MV-4-11 (cell line): ENCODE results near the gene DYNLT1.
"Not testable (repeated sequence)": the region's sequence is repeated elsewhere in the genome, so short reads cannot be mapped to it uniquely, and the experiment has no call there.

Experiments
- DNase-seq: peaks from one replicate; lab custom pipeline; 2025; lab: John Stamatoyannopoulos, UW

The DYNLT1 gene

DNA sequence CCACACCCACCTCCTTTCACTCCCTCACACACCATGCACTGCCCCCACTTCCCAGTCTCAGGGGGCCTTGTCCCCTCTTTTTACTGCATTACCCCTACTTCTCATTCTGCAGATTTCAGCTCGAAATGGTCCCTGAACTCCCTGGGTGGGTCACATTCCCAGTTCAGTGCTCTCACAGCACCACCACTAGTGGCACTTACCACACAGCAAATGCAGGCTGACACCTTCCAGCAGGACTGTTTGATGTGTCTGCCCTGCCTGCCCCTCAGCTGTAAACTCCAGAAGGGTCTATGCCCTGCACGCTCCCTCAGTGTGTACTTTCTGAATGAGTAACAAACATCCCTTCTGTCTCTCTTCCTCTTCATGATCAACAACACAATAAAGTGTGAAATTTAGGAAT lies 4.0 kb downstream of the DYNLT1 start:
- no peak for DNase-seq

DNA sequence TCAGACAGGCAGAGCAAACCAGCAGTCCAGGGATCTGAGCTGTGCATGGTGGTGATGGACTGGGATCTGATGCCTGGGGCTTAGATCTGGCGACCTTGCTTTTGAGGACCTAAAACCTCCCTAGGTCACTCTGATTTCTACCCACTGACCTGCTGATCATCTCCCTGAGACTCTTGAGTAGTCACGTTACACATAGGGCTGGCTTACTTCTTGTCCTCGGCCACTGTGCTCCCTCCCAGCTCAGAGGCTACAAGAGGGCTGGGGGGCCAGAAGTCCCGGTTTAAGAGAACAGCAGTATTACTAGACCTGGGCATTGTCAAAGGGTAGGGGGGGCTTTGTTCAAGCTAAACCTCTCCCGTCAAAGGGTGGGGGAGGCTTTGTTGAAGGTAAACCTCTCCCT lies 5.5 kb downstream of the DYNLT1 start:
- no peak for DNase-seq

GRCh38 chr6:158638324-158638854 lies 6.2 kb downstream of the DYNLT1 start:
- no peak for DNase-seq

- no peak for DNase-seq
Measured at GRCh38 chr6:158636778-158637177, 7.8 kb downstream of the DYNLT1 start.

DNA sequence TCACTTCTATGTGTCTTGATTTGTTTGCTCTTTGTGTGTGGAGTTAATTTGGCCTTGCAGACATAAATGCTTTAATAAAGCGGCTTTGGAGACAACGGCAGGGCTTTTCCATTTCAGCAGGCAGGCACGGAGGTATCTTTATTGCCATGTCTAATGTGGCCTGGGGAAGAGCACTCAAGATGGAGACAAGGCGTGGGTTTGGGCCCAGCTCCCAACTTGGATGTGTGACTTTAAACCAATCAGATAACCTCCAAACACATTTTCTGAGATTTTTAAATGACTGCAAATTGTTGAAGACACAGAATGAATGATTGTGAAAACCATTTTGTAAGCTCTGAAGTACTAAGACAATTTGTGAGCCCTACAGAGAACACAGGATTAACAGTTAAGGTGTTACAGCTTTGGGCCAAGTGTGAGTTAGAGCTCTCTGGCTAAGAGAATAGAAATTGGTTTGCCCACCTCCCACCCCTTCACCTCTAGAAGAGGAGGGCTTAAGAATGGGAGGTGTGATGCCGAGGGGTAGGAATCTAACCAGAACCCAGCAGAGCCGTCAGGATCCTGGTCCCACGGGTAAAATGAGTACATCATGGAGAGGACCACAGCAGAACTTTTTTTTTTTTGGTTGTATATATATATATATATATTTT lies 9.0 kb downstream of the DYNLT1 start:
- no peak for DNase-seq

- no peak for DNase-seq
Measured at GRCh38 chr6:158634695-158635426, 9.7 kb downstream of the DYNLT1 start.

DNA sequence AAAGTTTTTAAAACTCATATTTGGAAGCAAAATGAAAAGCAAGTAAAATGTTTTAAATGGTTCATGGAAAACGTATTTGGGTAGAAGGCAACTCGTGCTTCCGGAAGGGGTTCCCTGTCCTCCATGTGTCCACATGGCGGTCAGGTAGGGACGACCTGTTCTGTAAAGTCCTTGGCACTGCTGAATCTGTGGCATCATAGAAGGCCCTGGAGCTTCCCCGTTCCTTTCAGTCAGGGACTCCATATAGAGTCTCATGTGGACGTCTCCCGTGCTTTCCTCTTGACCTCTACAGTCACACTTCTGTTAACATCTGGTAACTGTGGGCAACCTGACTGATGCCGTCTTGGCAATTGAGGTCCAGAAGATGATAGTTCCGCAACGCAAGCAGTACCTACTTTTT lies 11.4 kb downstream of the DYNLT1 start:
- DNase-seq: no peak

DNA sequence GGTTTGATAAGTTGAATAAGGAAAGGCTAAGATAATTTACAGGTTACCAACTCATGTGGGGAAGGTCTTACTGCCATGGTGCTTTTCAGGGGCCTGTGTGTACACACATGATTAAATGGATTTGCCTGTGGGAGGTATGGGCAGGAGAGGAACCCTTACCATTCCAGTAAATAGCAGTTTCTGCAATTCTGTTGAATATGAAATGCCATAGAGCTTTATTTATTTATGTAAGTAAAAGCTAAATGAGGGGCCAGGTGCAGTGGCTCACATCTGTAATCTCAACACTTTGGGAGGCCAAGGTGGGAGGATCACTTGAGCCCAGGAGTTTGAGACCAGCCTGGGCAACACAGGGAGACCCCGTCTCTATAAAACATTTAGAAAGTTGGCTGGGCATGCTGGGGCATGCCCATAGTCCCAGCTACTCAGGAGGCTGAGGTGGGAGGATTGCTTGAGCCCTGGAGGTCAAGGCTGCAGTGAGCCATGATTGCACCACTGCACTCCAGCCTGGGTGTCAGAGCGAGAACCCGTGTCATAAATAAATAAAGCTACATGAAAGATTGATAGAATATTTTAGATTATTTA lies 11.9 kb downstream of the DYNLT1 start:
- DNase-seq: not testable (repeated sequence)

GRCh38 chr6:158631678-158632537 lies 12.6 kb downstream of the DYNLT1 start:
- DNase-seq: peak; percentile 51

DNA sequence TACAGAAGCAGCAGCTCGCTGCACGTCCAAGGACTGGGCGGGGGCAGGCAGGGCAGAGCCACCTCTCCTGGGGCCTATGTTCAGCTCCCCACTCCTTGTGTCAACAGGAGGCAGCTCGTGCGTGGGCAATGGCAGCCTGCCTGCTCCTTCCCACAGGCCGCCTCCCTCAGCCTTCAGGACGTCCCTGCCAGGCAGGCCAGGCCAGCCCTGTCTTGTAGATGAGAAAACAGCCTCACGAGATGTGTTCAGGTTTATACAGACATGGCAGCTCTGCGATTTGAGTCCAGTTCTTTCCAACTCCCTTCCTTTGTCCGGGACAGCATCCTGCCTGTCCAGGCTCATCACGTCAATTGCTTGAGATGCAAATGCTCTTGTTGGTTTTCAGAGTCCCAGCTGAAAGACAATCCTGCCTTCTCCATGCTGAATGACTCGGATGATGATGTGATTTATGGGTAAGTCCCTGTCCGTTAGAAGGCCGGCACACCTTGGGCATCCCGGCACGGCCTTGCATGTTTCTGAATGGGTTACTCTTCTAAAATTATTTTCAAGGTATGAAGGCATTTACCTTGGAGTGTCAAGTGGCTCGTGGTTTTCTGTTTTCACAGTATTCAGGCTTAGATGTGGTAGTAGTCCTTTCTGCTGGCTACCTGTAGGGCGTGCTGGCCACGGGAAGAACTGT lies 13.5 kb downstream of the DYNLT1 start:
- no peak for DNase-seq

DNA sequence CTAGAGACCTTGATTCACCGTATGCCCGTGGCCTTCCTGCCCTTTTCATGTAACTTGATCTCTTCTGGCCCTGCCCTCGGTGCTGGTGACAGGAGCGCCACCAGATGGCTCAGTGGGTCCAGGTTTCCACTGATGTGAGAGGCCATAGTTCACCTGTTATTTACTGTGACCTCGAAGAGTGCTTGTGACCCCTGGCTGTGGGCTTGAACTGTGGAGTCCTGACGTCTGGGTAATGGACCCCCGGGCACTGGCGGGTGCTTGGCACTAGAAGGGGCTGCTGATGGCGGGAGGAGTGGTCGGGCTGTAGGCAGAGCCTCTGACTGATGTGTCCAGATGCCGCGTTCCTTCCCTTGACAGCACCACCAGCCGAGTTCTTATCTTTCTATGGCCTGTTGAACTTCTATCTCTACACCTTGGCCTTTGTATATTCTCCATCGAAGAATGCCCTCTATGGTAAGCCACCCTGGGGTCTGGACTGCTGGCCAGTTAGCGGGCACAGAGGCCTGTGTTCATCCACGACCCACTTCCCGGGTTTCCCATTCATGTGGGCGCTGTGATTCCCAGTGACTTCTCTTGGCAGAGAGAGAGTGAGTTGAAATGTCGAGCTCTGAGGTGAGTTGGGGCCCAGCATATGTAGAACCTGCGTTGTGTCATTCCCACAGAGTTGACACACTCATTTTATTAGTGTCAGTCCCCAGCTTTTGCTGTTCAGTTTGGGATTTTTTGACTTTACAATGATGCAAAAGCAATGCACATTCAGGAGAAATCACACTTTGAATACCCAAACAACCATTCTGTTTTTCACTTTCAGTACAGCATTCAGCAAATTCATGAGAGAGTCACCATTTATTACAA lies 14.9 kb downstream of the DYNLT1 start:
- DNase-seq: no peak

GRCh38 chr6:158628542-158628941 lies 16.0 kb downstream of the DYNLT1 start:
- DNase-seq: no peak

GRCh38 chr6:158627940-158628211 lies 16.7 kb downstream of the DYNLT1 start:
- DNase-seq: no peak

- DNase-seq: no peak
Measured at GRCh38 chr6:158627168-158627939, 17.2 kb downstream of the DYNLT1 start.

DNA sequence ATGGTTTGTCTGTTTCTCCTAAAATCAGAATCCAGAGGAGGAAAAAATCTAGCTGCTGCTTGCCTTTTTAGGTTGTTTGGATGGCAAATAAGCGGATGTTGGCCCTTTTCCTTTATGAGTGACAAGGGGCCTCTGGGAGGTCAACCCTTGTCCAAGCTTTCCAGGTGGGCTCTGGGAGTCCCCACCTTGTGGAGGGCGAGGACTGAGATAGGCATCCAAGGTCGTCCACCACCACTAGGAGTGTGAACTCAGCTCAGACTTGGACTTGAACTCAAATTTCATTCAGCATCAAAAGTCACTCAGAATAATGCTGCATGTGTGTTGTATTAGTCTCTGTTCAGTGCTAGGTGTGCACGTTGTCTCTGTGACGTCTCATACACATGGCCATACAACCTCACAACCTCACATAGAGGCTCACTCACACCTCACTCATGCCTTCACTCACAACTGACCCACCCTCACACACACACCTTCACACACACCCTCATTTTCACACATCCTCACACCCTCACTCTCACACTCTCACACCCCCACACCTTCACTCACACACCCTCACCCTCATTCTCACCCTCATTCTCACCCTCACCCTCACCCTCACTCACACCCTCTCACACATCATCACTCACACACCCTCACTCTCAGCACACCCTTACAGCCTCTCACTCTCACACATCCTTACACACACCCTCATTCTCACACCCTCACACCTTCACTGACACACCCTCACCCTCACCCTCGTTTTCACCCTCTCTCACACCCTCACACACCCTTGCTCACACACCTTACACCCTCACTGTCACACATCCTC lies 18.0 kb downstream of the DYNLT1 start:
- DNase-seq: no peak

GRCh38 chr6:158625881-158626305 lies 18.6 kb downstream of the DYNLT1 start:
- no peak for DNase-seq

- no peak for DNase-seq
Measured at GRCh38 chr6:158624684-158625682, 19.6 kb downstream of the DYNLT1 start.
